ENCODE data around the gene RBMX2. TPM values are rescaled to one million over a fixed set of nuclear protein-coding genes. Genes with fewer than 3 reads are reported as not detected.

The RBMX2 gene
- total and polyA plus RNA-seq, 2 of the 4 experiments (the other 2 are of a cell fraction): 8.8 to 11.4 TPM

DNA sequence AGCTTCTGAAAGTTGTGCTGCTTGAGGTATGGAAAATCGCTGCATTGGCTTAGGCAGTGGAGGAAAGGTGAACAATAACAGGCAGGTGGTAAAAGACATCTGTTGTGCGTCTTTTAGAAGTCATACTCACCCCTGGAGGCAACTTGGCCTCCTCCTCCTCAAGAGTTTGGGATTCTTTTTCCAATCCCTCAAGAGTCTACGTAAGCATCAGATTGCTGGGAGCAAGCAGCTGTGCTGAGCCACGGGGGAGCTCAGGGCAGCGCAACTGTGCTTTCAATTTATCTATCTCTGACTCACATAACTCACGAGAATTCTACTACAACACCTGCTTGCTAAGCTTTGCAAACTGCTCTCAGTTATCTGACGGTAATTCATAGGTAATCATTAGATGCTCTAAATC, 6.4 kb upstream of the RBMX2 start:
- dilution Hi-C loops (cut with HindIII; ENCODE audit: low sequenced_read_pairs, unreplicated experiment) (no loop called here), intact Hi-C loops (cut with micrococcal nuclease) (loop anchor here (10.0 kb wide), 2 partner anchors 131 to 139 kb away; partner anchors contain the start of gene ZNF280C), in situ Hi-C loops (cut with MboI; ENCODE audit: low sequenced_read_pairs) (loop anchor here (10.0 to 25.0 kb wide), 2 partner anchors 108 to 519 kb away; no protein-coding TSS in a partner anchor)
- H2AFZ ChIP-seq (replicated peaks; ENCODE audit: low read length, poor library complexity): no peak overlapping the region
- no peak overlapping the region for H3K27ac ChIP-seq (ENCODE audit: insufficient read depth, low read length)
- H2AK9ac ChIP-seq (replicated peaks; ENCODE audit: low read depth, low read length, poor library complexity): no peak overlapping the region
- H4K91ac ChIP-seq (ENCODE audit: insufficient read depth, low read depth, low read length): no peak overlapping the region
- H3K4me3 ChIP-seq (ENCODE audit: insufficient read depth, low read depth, low read length): no peak overlapping the region
- H3K79me1 ChIP-seq (ENCODE audit: low read depth in 1 of 2, low read length in 2 of 2): no peaks in the 10 kb centered on the region
- ATAC-seq (ENCODE audit: low read depth) (no peak), DNase-seq (no peak)
- H4K8ac ChIP-seq (ENCODE audit: low read depth in 2 of 2, low read length in 2 of 2): no peak overlapping the region
- no peaks in the 10 kb centered on the region for H3K4me1 ChIP-seq (ENCODE audit: control insufficient read depth, insufficient read depth, low read length)
- no peak overlapping the region for H3K56ac ChIP-seq (ENCODE audit: extremely low read depth, insufficient read depth, low read length)
- ChIA-PET CTCF (no interaction called here), POLR2A (ENCODE audit: unreplicated experiment) (no interaction called here)
- no peak overlapping the region for H3K23ac ChIP-seq (ENCODE audit: low read depth, low read length)
- H2BK20ac ChIP-seq (ENCODE audit: low read depth, low read length): no peak overlapping the region
- no peak overlapping the region for H3K14ac ChIP-seq (replicated peaks; ENCODE audit: low read depth, low read length)
- TF ChIP-seq MAZ (IDR thresholded peaks at IDR 0.05; ENCODE audit: borderline replicate concordance, low read depth, low read length): no peak
- H4K20me1 ChIP-seq (ENCODE audit: insufficient read depth, low read length): no peaks in the 10 kb centered on the region
- no peak overlapping the region for H2BK120ac ChIP-seq (ENCODE audit: low read depth, low read length)
- no peak overlapping the region for H3K9ac ChIP-seq (ENCODE audit: low read depth, low read length)
- H3K9me3 ChIP-seq (ENCODE audit: control insufficient read depth, insufficient read depth, low read length): no peaks in the 10 kb centered on the region
- no peak overlapping the region for H2AK5ac ChIP-seq (ENCODE audit: low read depth, low read length)
- no peak overlapping the region for H3K4me2 ChIP-seq (ENCODE audit: low read depth, low read length)
- no peaks in the 10 kb centered on the region for H3K9me1 ChIP-seq (ENCODE audit: insufficient read depth, low read length)
- H4K5ac ChIP-seq (ENCODE audit: low read depth, low read length): no peak overlapping the region
- H3K18ac ChIP-seq (ENCODE audit: low read depth, low read length): no peak overlapping the region
- H3K36me3 ChIP-seq (ENCODE audit: control insufficient read depth, insufficient read depth, low read length): no peaks in the 10 kb centered on the region
- peaks cover 10% of the 10 kb centered on the region for H3K27me3 ChIP-seq (ENCODE audit: control insufficient read depth, insufficient read depth, low read length)
- H3K4ac ChIP-seq (ENCODE audit: low read depth, low read length): no peak overlapping the region
- H2BK5ac ChIP-seq (ENCODE audit: low read depth, low read length, poor library complexity, severe bottlenecking): no peak overlapping the region
- WGBS, 2 experiments (ENCODE audit: extremely low coverage in 2 of 2, insufficient read length in 1 of 2): no CpG with 5 or more reads among the region's 7 CpGs
- BruUV-seq (replicated peaks): no TSS peak
- H2BK15ac ChIP-seq (ENCODE audit: low read depth, low read length): no peak overlapping the region
